Mucosa of descending colon (tissue), 3 donors: ENCODE results near the gene CMTM4. TPM values are rescaled to one million over a fixed set of nuclear protein-coding genes. Genes with fewer than 3 reads are reported as not detected.

Experiments used
- ATAC-seq: fragments of 200-7000 bp; cut with Tn5 transposase; one replicate; pipeline ENCODE4 v1.9.1; 2020; ENCODE audit warnings: mild to moderate bottlenecking, moderate library complexity
- DNase-seq, 3 donors: peaks; one replicate each; pipeline ENCODE4 v3.0.0-alpha.2; 2020
- H3K36me3 ChIP-seq: fragments of 200-600 bp; one replicate; pipeline ENCODE4 v1.8.0; 2021; ENCODE audit warnings: low read depth, mild to moderate bottlenecking
- H3K4me1 ChIP-seq: fragments of 200-600 bp; one replicate; pipeline ENCODE4 v1.8.0; 2021; ENCODE audit warnings: low read depth, mild to moderate bottlenecking
- H3K4me3 ChIP-seq: fragments of 200-600 bp; one replicate; pipeline ENCODE4 v1.8.0; 2021; ENCODE audit warnings: mild to moderate bottlenecking
- H3K9me3 ChIP-seq: fragments of 200-600 bp; one replicate; pipeline ENCODE4 v1.8.0; 2021; ENCODE audit warnings: mild to moderate bottlenecking
- intact Hi-C, 2 donors: fragments of 100-400 bp; cut with DNase I in 1 of 2; cut with micrococcal nuclease in 1 of 2; formaldehyde crosslinking; loops; one replicate each; pipeline versions ENCODE4 v1.11.0 to v1.11.1; 2022; cut with DNase I, micrococcal nuclease
- total RNA-seq, 3 donors: library from RNA; stranded (reverse); fragmentation: NEBNext Ultra II Directional in 2 of 3; extraction: Animal tissue kit (Norgen Biotek cat#: 25700) in 2 of 3; gene quantifications; one replicate each; pipeline versions ENCODE4 v1.2.1 to v1.2.4, GENCODE V29; 2021 to 2023
- TF ChIP-seq, protein P1 (sequence below): fragments of 200-600 bp; IDR thresholded peaks from one replicate; pipeline ENCODE4 v1.8.0; 2022; ENCODE audit warnings: antibody characterized with exemption, mild to moderate bottlenecking
- donor health status: DM: no; HTN: no; CAD: no; lungs with moderate emphysema.
- donor health status: DM: no; HTN: no; CAD: no.
- donor health status: DM: no; HTN: yes; CAD: no.

CMTM4 gene
- total RNA-seq, 3 donors from 2014 or later, result 91.6 to 208 (median 155) TPM

DNA sequence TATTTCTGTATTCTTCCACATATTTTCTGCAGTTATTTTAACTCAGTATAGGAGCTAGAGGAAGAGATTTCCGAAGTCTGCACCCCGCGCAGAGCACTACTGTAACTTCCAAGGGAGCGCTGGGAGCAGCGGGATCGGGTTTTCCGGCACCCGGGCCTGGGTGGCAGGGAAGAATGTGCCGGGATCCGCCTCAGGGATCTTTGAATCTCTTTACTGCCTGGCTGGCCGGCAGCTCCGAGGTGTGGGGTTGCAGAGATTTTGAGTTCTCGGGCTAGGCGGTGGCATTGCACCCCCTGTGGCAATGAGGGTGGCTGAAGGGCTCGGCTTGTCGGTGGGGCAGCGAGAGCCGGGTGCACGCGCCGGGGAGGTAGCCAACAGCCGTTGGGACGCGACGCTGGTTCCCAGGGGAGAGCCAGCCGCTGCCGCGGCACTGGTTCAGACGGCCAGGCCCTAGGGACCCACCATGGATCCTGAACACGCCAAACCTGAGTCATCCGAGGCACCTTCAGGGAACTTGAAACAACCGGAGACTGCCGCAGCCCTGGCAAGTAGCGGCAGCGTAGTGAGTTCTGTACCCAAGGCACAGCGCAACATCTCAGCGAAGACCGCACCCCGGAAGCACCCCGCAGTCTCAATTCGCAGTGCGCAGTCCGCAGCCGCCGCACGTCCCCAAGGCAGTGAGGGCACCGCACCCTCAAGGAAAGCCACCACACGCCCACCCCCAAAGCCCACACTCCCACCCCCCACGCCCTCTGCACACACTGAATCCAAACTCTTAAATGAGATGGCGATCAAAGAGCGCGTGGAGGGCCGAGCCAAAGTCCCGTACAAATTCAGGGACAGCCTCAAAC, 130.3 kb downstream of the CMTM4 start, which contains the start of gene CMTM1:
Gene CMTM1 (plus strand): TSS at position 389 of the 851 bp plus-strand sequence. CDS start 75 bp downstream, at position 464.
- Histone ChIP-seq H3K4me3 (no peak within 1 kb of the TSS), H3K4me1 (peaks cover 4% of the 10 kb centered on the region), H3K36me3 (no peaks in the 10 kb centered on the region), H3K9me3 (no peaks in the 10 kb centered on the region)
- no peak for ATAC-seq
- TF ChIP-seq, protein P1, sequence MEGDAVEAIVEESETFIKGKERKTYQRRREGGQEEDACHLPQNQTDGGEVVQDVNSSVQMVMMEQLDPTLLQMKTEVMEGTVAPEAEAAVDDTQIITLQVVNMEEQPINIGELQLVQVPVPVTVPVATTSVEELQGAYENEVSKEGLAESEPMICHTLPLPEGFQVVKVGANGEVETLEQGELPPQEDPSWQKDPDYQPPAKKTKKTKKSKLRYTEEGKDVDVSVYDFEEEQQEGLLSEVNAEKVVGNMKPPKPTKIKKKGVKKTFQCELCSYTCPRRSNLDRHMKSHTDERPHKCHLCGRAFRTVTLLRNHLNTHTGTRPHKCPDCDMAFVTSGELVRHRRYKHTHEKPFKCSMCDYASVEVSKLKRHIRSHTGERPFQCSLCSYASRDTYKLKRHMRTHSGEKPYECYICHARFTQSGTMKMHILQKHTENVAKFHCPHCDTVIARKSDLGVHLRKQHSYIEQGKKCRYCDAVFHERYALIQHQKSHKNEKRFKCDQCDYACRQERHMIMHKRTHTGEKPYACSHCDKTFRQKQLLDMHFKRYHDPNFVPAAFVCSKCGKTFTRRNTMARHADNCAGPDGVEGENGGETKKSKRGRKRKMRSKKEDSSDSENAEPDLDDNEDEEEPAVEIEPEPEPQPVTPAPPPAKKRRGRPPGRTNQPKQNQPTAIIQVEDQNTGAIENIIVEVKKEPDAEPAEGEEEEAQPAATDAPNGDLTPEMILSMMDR, result no peak
- intact Hi-C loops, result no loop called here
- no peak for DNase-seq

Other genes starting within 250 kb of the CMTM4 start
- gene TK2, start 146.6 kb downstream of the CMTM4 start, total RNA-seq, result 10 to 100 TPM; 14.4 to 29.4 (median 17.8) TPM
- gene CKLF, start 144.2 kb downstream of the CMTM4 start, total RNA-seq, result 10 to 100 TPM; 26.9 to 42.0 (median 29.1) TPM
- 1 to 10 TPM; 3.1 to 6.1 (median 4.8) TPM for gene CMTM1, start 130.3 kb downstream of the CMTM4 start, total RNA-seq
- gene CMTM2, start 117.3 kb downstream of the CMTM4 start, total RNA-seq, result under 1 TPM in 1 of 3 donors, not detected in 2; 0.46 TPM
- gene CMTM3, start 92.0 kb downstream of the CMTM4 start, total RNA-seq, result 10 to 100 TPM in 1 of 3 donors, 1 to 10 TPM in 2; 3.1 to 15.9 (median 9.3) TPM
- gene DYNC1LI2, start 54.9 kb upstream of the CMTM4 start, total RNA-seq, result 100 to 1,000 TPM; 153 to 249 (median 217) TPM
- under 1 TPM in 2 of 3 donors, not detected in 1; 0.28 to 0.32 TPM for gene TERB1, start 104.8 kb upstream of the CMTM4 start, total RNA-seq
- gene NAE1, start 134.2 kb upstream of the CMTM4 start, total RNA-seq, result 10 to 100 TPM; 48.4 to 52.9 (median 50.8) TPM
- 100 to 1,000 TPM in 2 of 3 donors, 10 to 100 TPM in 1; 59.3 to 253 (median 131) TPM for gene CA7, start 147.7 kb upstream of the CMTM4 start, total RNA-seq
- 10 to 100 TPM; 15.5 to 23.5 (median 23.2) TPM for gene PDP2, start 183.8 kb upstream of the CMTM4 start, total RNA-seq
- under 1 TPM; 0.13 to 0.78 (median 0.72) TPM for gene CDH16, start 222.1 kb upstream of the CMTM4 start, total RNA-seq
- 10 to 100 TPM in 1 of 3 donors, 1 to 10 TPM in 2; 1.3 to 11.6 (median 1.3) TPM for gene RRAD, start 228.8 kb upstream of the CMTM4 start, total RNA-seq
- 10 to 100 TPM; 72.5 to 78.1 (median 76.5) TPM for gene CIAO2B, start 237.7 kb upstream of the CMTM4 start, total RNA-seq
- gene CES2, start 238.8 kb upstream of the CMTM4 start, total RNA-seq, result 100 to 1,000 TPM; 180 to 566 (median 456) TPM